ENCODE data around the gene POLR2H.
"Not testable (repeated sequence)": the region's sequence is repeated elsewhere in the genome, so short reads cannot be mapped to it uniquely, and the experiment has no call there.

Gene POLR2H

GRCh38 chr3:184334470-184335158 lies 26.9 kb upstream of the POLR2H start:
- Histone ChIP-seq H3K9ac (ENCODE audit: low read depth in 1 of 2, low read length in 2 of 2) (no peak overlapping the region), H3K9me3 (ENCODE audit: control insufficient read depth in 2 of 2, low read length in 2 of 2) (no peaks in the 10 kb centered on the region), H3K36me3 (ENCODE audit: control insufficient read depth in 2 of 2, insufficient read depth in 2 of 2, low read length in 2 of 2) (peaks cover 40 to 50% of the 10 kb centered on the region in 2 donors), H3K4me1 (ENCODE audit: control insufficient read depth in 2 of 2, insufficient read depth in 2 of 2, low read length in 2 of 2) (peaks cover 22 to 25% of the 10 kb centered on the region in 2 donors), H3K27ac (ENCODE audit: low read depth in 2 of 2, low read length in 2 of 2) (no peak overlapping the region), H3K27me3 (ENCODE audit: control insufficient read depth in 2 of 2, insufficient read depth in 2 of 2, low read length in 2 of 2) (no peaks in the 10 kb centered on the region), H3K4me3 (ENCODE audit: low read length in 2 of 2) (no peak overlapping the region)

GRCh38 chr3:184335291-184335660 lies 26.2 kb upstream of the POLR2H start:
- Histone ChIP-seq H3K9me3 (ENCODE audit: control insufficient read depth in 2 of 2, low read length in 2 of 2) (no peaks in the 10 kb centered on the region), H3K4me1 (ENCODE audit: control insufficient read depth in 2 of 2, insufficient read depth in 2 of 2, low read length in 2 of 2) (peaks cover 22 to 25% of the 10 kb centered on the region in 2 donors), H3K36me3 (ENCODE audit: control insufficient read depth in 2 of 2, insufficient read depth in 2 of 2, low read length in 2 of 2) (peaks cover 37 to 46% of the 10 kb centered on the region in 2 donors), H3K27me3 (ENCODE audit: control insufficient read depth in 2 of 2, insufficient read depth in 2 of 2, low read length in 2 of 2) (no peaks in the 10 kb centered on the region), H3K9ac (ENCODE audit: low read depth in 1 of 2, low read length in 2 of 2) (peak overlapping the region; percentile 86 to 88), H3K4me3 (ENCODE audit: low read length in 2 of 2) (peak overlapping the region in 1 of 2 donors; percentile 84), H3K27ac (ENCODE audit: low read depth in 2 of 2, low read length in 2 of 2) (peak overlapping the region; percentile 95 to 96)

- Histone ChIP-seq H3K27ac (ENCODE audit: low read depth in 2 of 2, low read length in 2 of 2) (peak overlapping the region; percentile 95 to 96), H3K4me1 (ENCODE audit: control insufficient read depth in 2 of 2, insufficient read depth in 2 of 2, low read length in 2 of 2) (peaks cover 22 to 25% of the 10 kb centered on the region in 2 donors), H3K9me3 (ENCODE audit: control insufficient read depth in 2 of 2, low read length in 2 of 2) (no peaks in the 10 kb centered on the region), H3K36me3 (ENCODE audit: control insufficient read depth in 2 of 2, insufficient read depth in 2 of 2, low read length in 2 of 2) (peaks cover 35 to 41% of the 10 kb centered on the region in 2 donors), H3K27me3 (ENCODE audit: control insufficient read depth in 2 of 2, insufficient read depth in 2 of 2, low read length in 2 of 2) (no peaks in the 10 kb centered on the region), H3K4me3 (ENCODE audit: low read length in 2 of 2) (peak overlapping the region; percentile 82 to 84), H3K9ac (ENCODE audit: low read depth in 1 of 2, low read length in 2 of 2) (peak overlapping the region; percentile 86 to 88)
These were observed 25.6 kb upstream of the POLR2H start for GRCh38 chr3:184335661-184336546.

- Histone ChIP-seq H3K4me3 (ENCODE audit: low read length in 2 of 2) (peak overlapping the region; percentile 82 to 84), H3K9ac (ENCODE audit: low read depth in 1 of 2, low read length in 2 of 2) (peak overlapping the region; percentile 86 to 88), H3K4me1 (ENCODE audit: control insufficient read depth in 2 of 2, insufficient read depth in 2 of 2, low read length in 2 of 2) (peaks cover 22 to 25% of the 10 kb centered on the region in 2 donors), H3K27ac (ENCODE audit: low read depth in 2 of 2, low read length in 2 of 2) (peak overlapping the region; percentile 95 to 96), H3K36me3 (ENCODE audit: control insufficient read depth in 2 of 2, insufficient read depth in 2 of 2, low read length in 2 of 2) (peaks cover 28 to 34% of the 10 kb centered on the region in 2 donors), H3K9me3 (ENCODE audit: control insufficient read depth in 2 of 2, low read length in 2 of 2) (no peaks in the 10 kb centered on the region), H3K27me3 (ENCODE audit: control insufficient read depth in 2 of 2, insufficient read depth in 2 of 2, low read length in 2 of 2) (no peaks in the 10 kb centered on the region)
These were observed 24.7 kb upstream of the POLR2H start for GRCh38 chr3:184336547-184337398.

GRCh38 chr3:184337399-184337714 lies 24.2 kb upstream of the POLR2H start, which contains the start of gene FAM131A:
Gene FAM131A, plus strand, starts transcription at chr3:184337600. Its CDS starts 31 bp downstream, at chr3:184337631.
- peak within 1 kb of the TSS; percentile 82 to 84 for H3K4me3 ChIP-seq (ENCODE audit: low read length in 2 of 2)
- H3K9me3 ChIP-seq (ENCODE audit: control insufficient read depth in 2 of 2, low read length in 2 of 2): no peaks in the 10 kb centered on the region
- peak within 1 kb of the TSS; percentile 95 to 96 for H3K27ac ChIP-seq (ENCODE audit: low read depth in 2 of 2, low read length in 2 of 2)
- peak within 1 kb of the TSS; percentile 86 to 88 for H3K9ac ChIP-seq (ENCODE audit: low read depth in 1 of 2, low read length in 2 of 2)
- peaks cover 22 to 25% of the 10 kb centered on the region in 2 donors for H3K4me1 ChIP-seq (ENCODE audit: control insufficient read depth in 2 of 2, insufficient read depth in 2 of 2, low read length in 2 of 2)
- H3K27me3 ChIP-seq (ENCODE audit: control insufficient read depth in 2 of 2, insufficient read depth in 2 of 2, low read length in 2 of 2): no peaks in the 10 kb centered on the region
- peaks cover 25 to 31% of the 10 kb centered on the region in 2 donors for H3K36me3 ChIP-seq (ENCODE audit: control insufficient read depth in 2 of 2, insufficient read depth in 2 of 2, low read length in 2 of 2)

GRCh38 chr3:184337981-184338380 lies 23.5 kb upstream of the POLR2H start:
- peak overlapping the region in 1 of 2 donors; percentile 32 for H3K9ac ChIP-seq (ENCODE audit: low read depth in 1 of 2, low read length in 2 of 2)
- peaks cover 22 to 25% of the 10 kb centered on the region in 2 donors for H3K4me1 ChIP-seq (ENCODE audit: control insufficient read depth in 2 of 2, insufficient read depth in 2 of 2, low read length in 2 of 2)
- H3K9me3 ChIP-seq (ENCODE audit: control insufficient read depth in 2 of 2, low read length in 2 of 2): no peaks in the 10 kb centered on the region
- H3K36me3 ChIP-seq (ENCODE audit: control insufficient read depth in 2 of 2, insufficient read depth in 2 of 2, low read length in 2 of 2): peaks cover 24 to 31% of the 10 kb centered on the region in 2 donors
- H3K4me3 ChIP-seq (ENCODE audit: low read length in 2 of 2): peak overlapping the region in 1 of 2 donors; percentile 28
- peak overlapping the region; percentile 30 to 95 for H3K27ac ChIP-seq (ENCODE audit: low read depth in 2 of 2, low read length in 2 of 2)
- no peaks in the 10 kb centered on the region for H3K27me3 ChIP-seq (ENCODE audit: control insufficient read depth in 2 of 2, insufficient read depth in 2 of 2, low read length in 2 of 2)

- H3K27me3 ChIP-seq (ENCODE audit: control insufficient read depth in 2 of 2, insufficient read depth in 2 of 2, low read length in 2 of 2): no peaks in the 10 kb centered on the region
- H3K4me3 ChIP-seq (ENCODE audit: low read length in 2 of 2): peak overlapping the region in 1 of 2 donors; percentile 7
- H3K36me3 ChIP-seq (ENCODE audit: control insufficient read depth in 2 of 2, insufficient read depth in 2 of 2, low read length in 2 of 2): peaks cover 25 to 31% of the 10 kb centered on the region in 2 donors
- no peak overlapping the region for H3K9ac ChIP-seq (ENCODE audit: low read depth in 1 of 2, low read length in 2 of 2)
- peak overlapping the region; percentile 30 to 95 for H3K27ac ChIP-seq (ENCODE audit: low read depth in 2 of 2, low read length in 2 of 2)
- no peaks in the 10 kb centered on the region for H3K9me3 ChIP-seq (ENCODE audit: control insufficient read depth in 2 of 2, low read length in 2 of 2)
- peaks cover 22 to 25% of the 10 kb centered on the region in 2 donors for H3K4me1 ChIP-seq (ENCODE audit: control insufficient read depth in 2 of 2, insufficient read depth in 2 of 2, low read length in 2 of 2)
These were observed 23.0 kb upstream of the POLR2H start for GRCh38 chr3:184338511-184338945.

- Histone ChIP-seq H3K9me3 (ENCODE audit: control insufficient read depth in 2 of 2, low read length in 2 of 2) (no peaks in the 10 kb centered on the region), H3K36me3 (ENCODE audit: control insufficient read depth in 2 of 2, insufficient read depth in 2 of 2, low read length in 2 of 2) (peaks cover 22 to 29% of the 10 kb centered on the region in 2 donors), H3K27ac (ENCODE audit: low read depth in 2 of 2, low read length in 2 of 2) (no peak overlapping the region), H3K27me3 (ENCODE audit: control insufficient read depth in 2 of 2, insufficient read depth in 2 of 2, low read length in 2 of 2) (no peaks in the 10 kb centered on the region), H3K9ac (ENCODE audit: low read depth in 1 of 2, low read length in 2 of 2) (no peak overlapping the region), H3K4me3 (ENCODE audit: low read length in 2 of 2) (peak overlapping the region in 1 of 2 donors; percentile 7), H3K4me1 (ENCODE audit: control insufficient read depth in 2 of 2, insufficient read depth in 2 of 2, low read length in 2 of 2) (peaks cover 22 to 25% of the 10 kb centered on the region in 2 donors)
These were observed 22.5 kb upstream of the POLR2H start for GRCh38 chr3:184339001-184339400.

- not testable (repeated sequence) for H3K27ac ChIP-seq (ENCODE audit: low read depth in 2 of 2, low read length in 2 of 2); H3K4me3 ChIP-seq (ENCODE audit: low read length in 2 of 2); H3K9ac ChIP-seq (ENCODE audit: low read depth in 1 of 2, low read length in 2 of 2); H3K27me3 ChIP-seq (ENCODE audit: control insufficient read depth in 2 of 2, insufficient read depth in 2 of 2, low read length in 2 of 2); H3K9me3 ChIP-seq (ENCODE audit: control insufficient read depth in 2 of 2, low read length in 2 of 2)
- H3K4me1 ChIP-seq (ENCODE audit: control insufficient read depth in 2 of 2, insufficient read depth in 2 of 2, low read length in 2 of 2): peaks cover 22 to 25% of the 10 kb centered on the region in 2 donors
- peaks cover 22 to 24% of the 10 kb centered on the region in 2 donors for H3K36me3 ChIP-seq (ENCODE audit: control insufficient read depth in 2 of 2, insufficient read depth in 2 of 2, low read length in 2 of 2)
These were observed 21.9 kb upstream of the POLR2H start for GRCh38 chr3:184339451-184340135.

Data from mucosa of rectum (tissue), 2 donors.